GM21786 (cell line): Measurements from ENCODE around the gene IFIT2.

ENCODE experiments used
- ATAC-seq: cut with Tn5 transposase; IDR thresholded peaks from one replicate; pipeline ENCODE4 v1.9.1; 2021; ENCODE audit not compliant: unreplicated experiment

Gene IFIT2

GRCh38 chr10:89337484-89337883 lies 35.6 kb downstream of the IFIT2 start:
- ATAC-seq: no peak

- no peak for ATAC-seq
These were observed 36.9 kb downstream of the IFIT2 start for GRCh38 chr10:89338713-89339112.

- ATAC-seq: no peak
These were observed 38.0 kb downstream of the IFIT2 start for GRCh38 chr10:89339875-89340274.

- ATAC-seq: no peak
These were observed 39.8 kb downstream of the IFIT2 start for GRCh38 chr10:89341649-89342048.

GRCh38 chr10:89342206-89342958 lies 40.5 kb downstream of the IFIT2 start:
- no peak for ATAC-seq

GRCh38 chr10:89343089-89343767 lies 41.4 kb downstream of the IFIT2 start:
- ATAC-seq: no peak

GRCh38 chr10:89344156-89344555 lies 42.3 kb downstream of the IFIT2 start:
- no peak for ATAC-seq

- no peak for ATAC-seq
These were observed 43.6 kb downstream of the IFIT2 start for GRCh38 chr10:89345367-89346000.

GRCh38 chr10:89346405-89347254 lies 44.8 kb downstream of the IFIT2 start:
- ATAC-seq: no peak

GRCh38 chr10:89347701-89348457 lies 46.0 kb downstream of the IFIT2 start:
- no peak for ATAC-seq

- ATAC-seq: no peak
These were observed 46.6 kb downstream of the IFIT2 start for GRCh38 chr10:89348481-89348880.

- ATAC-seq: no peak
These were observed 47.1 kb downstream of the IFIT2 start for GRCh38 chr10:89348975-89349374.

- peak; percentile 30 for ATAC-seq
These were observed 48.9 kb downstream of the IFIT2 start for GRCh38 chr10:89350631-89351315.

- ATAC-seq: peak; percentile 76
These were observed 49.5 kb downstream of the IFIT2 start for GRCh38 chr10:89351412-89351779.

- peak; percentile 41 for ATAC-seq
These were observed 50.1 kb downstream of the IFIT2 start for GRCh38 chr10:89351780-89352597.

GRCh38 chr10:89352802-89353201 lies 51.0 kb downstream of the IFIT2 start:
- no peak for ATAC-seq

GRCh38 chr10:89355394-89355931 lies 53.6 kb downstream of the IFIT2 start:
- ATAC-seq: no peak

GRCh38 chr10:89357096-89357495 lies 55.2 kb downstream of the IFIT2 start:
- ATAC-seq: no peak

- no peak for ATAC-seq
These were observed 56.1 kb downstream of the IFIT2 start for GRCh38 chr10:89357975-89358374.
